NB4 (cell line): ENCODE measurements around the gene LRRC4C.

Experiments used
- MYC ChIP-seq: IDR thresholded peaks from 2 replicates; pipeline ENCODE4 v1.6.1; 2011; ENCODE audit warnings: low read depth, low read length
- POLR2A ChIP-seq: IDR thresholded peaks from 2 replicates; pipeline ENCODE4 v1.6.1; 2011; ENCODE audit warnings: mild to moderate bottlenecking; ENCODE audit not compliant: insufficient read length; ENCODE audit errors: extremely low read depth
- TF ChIP-seq, protein P1 (sequence below): IDR thresholded peaks from one replicate; pipeline ENCODE4 v1.5.1; 2012; ENCODE audit warnings: low read depth, low read length

GRCh38 chr11:40228662-40229061 is 1230.8 kb downstream of the LRRC4C start:
- TF ChIP-seq, protein P1, sequence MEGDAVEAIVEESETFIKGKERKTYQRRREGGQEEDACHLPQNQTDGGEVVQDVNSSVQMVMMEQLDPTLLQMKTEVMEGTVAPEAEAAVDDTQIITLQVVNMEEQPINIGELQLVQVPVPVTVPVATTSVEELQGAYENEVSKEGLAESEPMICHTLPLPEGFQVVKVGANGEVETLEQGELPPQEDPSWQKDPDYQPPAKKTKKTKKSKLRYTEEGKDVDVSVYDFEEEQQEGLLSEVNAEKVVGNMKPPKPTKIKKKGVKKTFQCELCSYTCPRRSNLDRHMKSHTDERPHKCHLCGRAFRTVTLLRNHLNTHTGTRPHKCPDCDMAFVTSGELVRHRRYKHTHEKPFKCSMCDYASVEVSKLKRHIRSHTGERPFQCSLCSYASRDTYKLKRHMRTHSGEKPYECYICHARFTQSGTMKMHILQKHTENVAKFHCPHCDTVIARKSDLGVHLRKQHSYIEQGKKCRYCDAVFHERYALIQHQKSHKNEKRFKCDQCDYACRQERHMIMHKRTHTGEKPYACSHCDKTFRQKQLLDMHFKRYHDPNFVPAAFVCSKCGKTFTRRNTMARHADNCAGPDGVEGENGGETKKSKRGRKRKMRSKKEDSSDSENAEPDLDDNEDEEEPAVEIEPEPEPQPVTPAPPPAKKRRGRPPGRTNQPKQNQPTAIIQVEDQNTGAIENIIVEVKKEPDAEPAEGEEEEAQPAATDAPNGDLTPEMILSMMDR = no peak
- TF ChIP-seq MYC (no peak), POLR2A (no peak)
